HepG2 (cell line): Measurements from ENCODE around the gene TIA1. TPM values are rescaled to one million over a fixed set of nuclear protein-coding genes. Genes with fewer than 3 reads are reported as not detected.

Source experiments
- ATF2 ChIP-seq: sonication (generic); formaldehyde crosslinking; IDR thresholded peaks from 2 replicates; pipeline ENCODE4 v1.4.0; 2020; ENCODE audit warnings: missing genetic modification reagents
- CBX5 ChIP-seq: sonication (generic); formaldehyde crosslinking; IDR thresholded peaks from 2 replicates; pipeline ENCODE4 v1.4.0; 2020; ENCODE audit warnings: missing genetic modification reagents, borderline replicate concordance
- EHMT2 ChIP-seq: fragments of 200-600 bp; sonication (generic); IDR thresholded peaks from 2 replicates; pipeline ENCODE4 v1.7.0; 2017; ENCODE audit warnings: antibody characterized with exemption, low read depth, low read length, borderline replicate concordance
- ELF3 ChIP-seq: IDR thresholded peaks from 2 replicates; pipeline ENCODE4 v1.6.1; 2016; ENCODE audit warnings: missing genetic modification reagents, missing compliant biosample characterization
- EP300 ChIP-seq, 3 experiments: sonication (generic) in 1 of 3; formaldehyde crosslinking in 1 of 3; IDR thresholded peaks; 2 replicates each; pipeline versions ENCODE4 v1.5.1 to v1.6.1; 2011 to 2020; ENCODE audit warnings: low read depth in 2 of 3, low read length in 2 of 3, borderline replicate concordance in 1 of 3, improper control_type of control experiment in 1 of 3, mild to moderate bottlenecking in 1 of 3, missing genetic modification reagents in 1 of 3, moderate library complexity in 1 of 3
- FOSL1 ChIP-seq: sonication (generic); formaldehyde crosslinking; IDR thresholded peaks from 2 replicates; pipeline ENCODE4 v1.9.0; 2021; ENCODE audit warnings: missing genetic modification reagents, borderline replicate concordance
- FOXA1 ChIP-seq, 2 experiments: fragments of 450-650 bp in 1 of 2; sonication (generic) in 1 of 2; formaldehyde crosslinking in 1 of 2; IDR thresholded peaks; 2 replicates each; pipeline versions ENCODE4 v1.4.0 to v1.6.1; 2016 to 2020; ENCODE audit warnings: missing genetic modification reagents in 1 of 2
- HDAC2 ChIP-seq: sonication (generic); formaldehyde crosslinking; IDR thresholded peaks from 2 replicates; pipeline ENCODE4 v1.4.0; 2020; ENCODE audit warnings: missing genetic modification reagents
- HOXA5 ChIP-seq: sonication (generic); formaldehyde crosslinking; IDR thresholded peaks from 2 replicates; pipeline ENCODE4 v1.4.0; 2020; ENCODE audit warnings: missing genetic modification reagents
- NBN ChIP-seq: fragments of 450-650 bp; conservative IDR thresholded peaks from 2 replicates; pipeline ENCODE4 v1.6.1; 2017
- NR0B2 ChIP-seq: sonication (generic); formaldehyde crosslinking; IDR thresholded peaks from 2 replicates; pipeline ENCODE4 v1.4.0; 2020; ENCODE audit warnings: mild to moderate bottlenecking, missing genetic modification reagents
- NR1H2 ChIP-seq: sonication (generic); formaldehyde crosslinking; IDR thresholded peaks from 2 replicates; pipeline ENCODE4 v1.8.1; 2022; ENCODE audit warnings: low read depth, missing genetic modification reagents, borderline replicate concordance
- PHF21A ChIP-seq: sonication (generic); formaldehyde crosslinking; IDR thresholded peaks from 2 replicates; pipeline ENCODE4 v1.5.0; 2020; ENCODE audit warnings: mild to moderate bottlenecking, missing genetic modification reagents
- PLRG1 ChIP-seq: fragments of 450-650 bp; conservative IDR thresholded peaks from 2 replicates; pipeline ENCODE4 v1.6.1; 2016
- TAF1 ChIP-seq: sonication (generic); formaldehyde crosslinking; IDR thresholded peaks from 2 replicates; pipeline ENCODE4 v1.4.0; 2020; ENCODE audit warnings: missing genetic modification reagents
- ZBTB7A ChIP-seq: sonication (generic); formaldehyde crosslinking; IDR thresholded peaks from 2 replicates; pipeline ENCODE4 v1.8.0; 2022; ENCODE audit warnings: mild to moderate bottlenecking, missing genetic modification reagents
- ZNF564 ChIP-seq: sonication (generic); formaldehyde crosslinking; IDR thresholded peaks from 2 replicates; pipeline ENCODE4 v1.8.1; 2023; ENCODE audit warnings: mild to moderate bottlenecking, missing genetic modification reagents
- ZNF883 ChIP-seq: sonication (generic); formaldehyde crosslinking; IDR thresholded peaks from 2 replicates; pipeline ENCODE4 v1.5.1; 2020; ENCODE audit warnings: mild to moderate bottlenecking, missing genetic modification reagents; ENCODE audit errors: not compliant biosample characterization
- polyA plus RNA-seq, 8 experiments: library from polyadenylated mRNA; depleted of rRNA in 3 of 8; stranded (reverse) in 7 of 8; unstranded in 1 of 8; fragments of >200 nt; fragmentation: Illumina TruSeq in 4 of 8; extraction: Trizol in 4 of 8; gene quantifications; 2 replicates each; pipeline versions ENCODE4 v1.2.1 to v1.2.3, GENCODE V29; 2011 to 2016; ENCODE audit warnings: low read depth in 4 of 8, missing spikeins in 1 of 8, mixed read lengths in 1 of 8; ENCODE audit not compliant: insufficient read depth in 1 of 8
- total RNA-seq, 5 experiments: library from RNA; depleted of rRNA; stranded (reverse); fragments of >200 nt; fragmentation: Illumina TruSeq; extraction: Trizol; gene quantifications; 2 replicates each; pipeline ENCODE4 v1.2.3, GENCODE V29; 2016; ENCODE audit warnings: low read depth in 1 of 5
- TF ChIP-seq, protein P1 (sequence below): sonication (generic); formaldehyde crosslinking; IDR thresholded peaks from 2 replicates; pipeline ENCODE4 v1.4.0; 2020; ENCODE audit warnings: missing genetic modification reagents, mild to moderate bottlenecking, borderline replicate concordance

The TIA1 gene
- total and polyA plus RNA-seq, 2 of the 13 experiments (the other 11 are each of a cell fraction or from before 2014, with no cell fraction given): 209 to 319 TPM

- peak; percentile 60 to 90; a peak in 3 of 4 replicates for TF ChIP-seq EP300 (IDR thresholded peaks at IDR 0.05; ENCODE audit: low read depth in 2 of 2, low read length in 2 of 2)
- peak; percentile 48; the same call in 1 of the 2 replicates for TF ChIP-seq EP300 (CRISPR knock-in tag; IDR thresholded peaks at IDR 0.05; ENCODE audit: borderline replicate concordance)
- TF ChIP-seq TAF1 (CRISPR knock-in tag): no peak
- TF ChIP-seq NR1H2: no peak
- TF ChIP-seq NR0B2 (CRISPR knock-in tag): no peak
- no peak for TF ChIP-seq CBX5
- peak; percentile 39; the same call in 1 of the 2 replicates for TF ChIP-seq EHMT2
- no peak for TF ChIP-seq HOXA5 (CRISPR knock-in tag)
- TF ChIP-seq, protein P1, sequence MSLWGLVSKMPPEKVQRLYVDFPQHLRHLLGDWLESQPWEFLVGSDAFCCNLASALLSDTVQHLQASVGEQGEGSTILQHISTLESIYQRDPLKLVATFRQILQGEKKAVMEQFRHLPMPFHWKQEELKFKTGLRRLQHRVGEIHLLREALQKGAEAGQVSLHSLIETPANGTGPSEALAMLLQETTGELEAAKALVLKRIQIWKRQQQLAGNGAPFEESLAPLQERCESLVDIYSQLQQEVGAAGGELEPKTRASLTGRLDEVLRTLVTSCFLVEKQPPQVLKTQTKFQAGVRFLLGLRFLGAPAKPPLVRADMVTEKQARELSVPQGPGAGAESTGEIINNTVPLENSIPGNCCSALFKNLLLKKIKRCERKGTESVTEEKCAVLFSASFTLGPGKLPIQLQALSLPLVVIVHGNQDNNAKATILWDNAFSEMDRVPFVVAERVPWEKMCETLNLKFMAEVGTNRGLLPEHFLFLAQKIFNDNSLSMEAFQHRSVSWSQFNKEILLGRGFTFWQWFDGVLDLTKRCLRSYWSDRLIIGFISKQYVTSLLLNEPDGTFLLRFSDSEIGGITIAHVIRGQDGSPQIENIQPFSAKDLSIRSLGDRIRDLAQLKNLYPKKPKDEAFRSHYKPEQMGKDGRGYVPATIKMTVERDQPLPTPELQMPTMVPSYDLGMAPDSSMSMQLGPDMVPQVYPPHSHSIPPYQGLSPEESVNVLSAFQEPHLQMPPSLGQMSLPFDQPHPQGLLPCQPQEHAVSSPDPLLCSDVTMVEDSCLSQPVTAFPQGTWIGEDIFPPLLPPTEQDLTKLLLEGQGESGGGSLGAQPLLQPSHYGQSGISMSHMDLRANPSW: peak; percentile 68; the same call in 1 of the 2 replicates
- 0 out of 2 replicates have a peak, but pooled peaks have one; percentile 32 for TF ChIP-seq FOXA1 (IDR thresholded peaks at IDR 0.05)
- TF ChIP-seq FOXA1 (CRISPR knock-in tag; IDR thresholded peaks at IDR 0.05): peak; percentile 65
- no peak for TF ChIP-seq ZBTB7A (CRISPR knock-in tag)
- no peak for TF ChIP-seq ZNF883 (CRISPR knock-in tag)
- peak; percentile 76 for TF ChIP-seq HDAC2 (CRISPR knock-in tag)
- peak; percentile 41; the same call in 1 of the 2 replicates for TF ChIP-seq ELF3 (CRISPR knock-in tag)
- TF ChIP-seq NBN: no peak
- peak; percentile 68 for TF ChIP-seq PHF21A (CRISPR knock-in tag)
- TF ChIP-seq PLRG1: no peak
- peak; percentile 59; the same call in 1 of the 2 replicates for TF ChIP-seq FOSL1 (CRISPR knock-in tag)
- TF ChIP-seq ATF2 (CRISPR knock-in tag): peak; percentile 78; the same call in 1 of the 2 replicates
- TF ChIP-seq ZNF564 (CRISPR knock-in tag): no peak
These were observed 60.0 kb downstream of the TIA1 start (continued) for GRCh38 chr2:70188460-70188859.
